GM12878 (cell line): ENCODE measurements around the gene DNAJC12. TPM values are rescaled to one million over a fixed set of nuclear protein-coding genes. Genes with fewer than 3 reads are reported as not detected.

Experiments
- ATAC-seq: fragments of 200-7000 bp; cut with Tn5 transposase; 3 replicates; pipeline ENCODE4 v1.9.1; 2020; ENCODE audit warnings: mild to moderate bottlenecking, moderate library complexity
- BruUV-seq: library from RNA; stranded (reverse); fragments of 400-500 nt; replicated peaks from 2 replicates; lab custom pipeline; 2021; lab: Mats Ljungman, UMichigan
- CTCF ChIA-PET: fragments of 300-600 bp; sonication (Branson Sonifier 250); formaldehyde crosslinking; extraction: SDS; loops from one replicate; lab custom pipeline; 2021; ENCODE audit warnings: inconsistent platforms; lab: Yijun Ruan, JAX
- POLR2A ChIA-PET: fragments of 350-600 bp; formaldehyde crosslinking; extraction: SDS; loops from one replicate; lab custom pipeline; 2021; ENCODE audit warnings: inconsistent platforms; lab: Charles Lee
- RAD21 ChIA-PET: fragments of 300-600 bp; sonication (Branson Sonifier 250); formaldehyde crosslinking; loops from one replicate; lab custom pipeline; 2023; ENCODE audit warnings: antibody characterized with exemption; ENCODE audit not compliant: unreplicated experiment; lab: Charles Lee
- SMC1A ChIA-PET: fragments of 300-600 bp; sonication (Branson Sonifier 250); formaldehyde crosslinking; loops from one replicate; lab custom pipeline; 2023; ENCODE audit not compliant: unreplicated experiment, uncharacterized antibody; lab: Charles Lee
- DNase-seq: peaks from one replicate; pipeline ENCODE4 v3.0.0-alpha.2; 2011; ENCODE audit warnings: low read depth, low spot score
- FAIRE-seq: peaks from 3 replicates; lab custom pipeline; 2011; peaks lifted over from hg19 to GRCh38; lab: Jason Lieb, UNC
- H2AFZ ChIP-seq: 2 replicates; pipeline ENCODE4 v1.6.0; 2011; ENCODE audit warnings: low read depth, low read length, control low read depth; ENCODE audit not compliant: control insufficient read depth
- H3K27ac ChIP-seq: 2 replicates; pipeline ENCODE4 v1.5.1; 2011; ENCODE audit warnings: control low read depth; ENCODE audit not compliant: control insufficient read depth, insufficient read depth
- H3K27me3 ChIP-seq, 2 experiments: replicated peaks in 1 of 2; 2 replicates each; pipeline versions ENCODE4 v1.6.0 to v1.6.1; 2011; ENCODE audit warnings: low read length in 1 of 2; ENCODE audit not compliant: control insufficient read depth in 2 of 2, insufficient read depth in 2 of 2
- H3K36me3 ChIP-seq, 2 experiments: 2 replicates each; pipeline ENCODE4 v1.5.1; 2011; ENCODE audit warnings: low read length in 1 of 2; ENCODE audit not compliant: control insufficient read depth in 2 of 2, insufficient read depth in 2 of 2
- H3K4me1 ChIP-seq: 2 replicates; pipeline ENCODE4 v1.6.1; 2011; ENCODE audit warnings: mild to moderate bottlenecking, low read length, moderate library complexity, mixed read lengths; ENCODE audit not compliant: control insufficient read depth, insufficient read depth
- H3K4me2 ChIP-seq: 2 replicates; pipeline ENCODE4 v1.6.0; 2011; ENCODE audit warnings: control low read depth; ENCODE audit not compliant: control insufficient read depth, insufficient read depth
- H3K4me3 ChIP-seq: fragments of 200-600 bp; sonication (generic); 2 replicates; pipeline ENCODE4 v1.5.1; 2016
- H3K79me2 ChIP-seq: 2 replicates; pipeline ENCODE4 v1.6.0; 2011; ENCODE audit warnings: low read length; ENCODE audit not compliant: control insufficient read depth, insufficient read depth
- H3K9ac ChIP-seq: 2 replicates; pipeline ENCODE4 v1.8.0; 2011; ENCODE audit warnings: low read length, control low read depth, mixed read lengths; ENCODE audit not compliant: control insufficient read depth, insufficient read depth
- H3K9me3 ChIP-seq: replicated peaks from 3 replicates; pipeline ENCODE4 v1.5.1; 2011; ENCODE audit warnings: mild to moderate bottlenecking, low read length; ENCODE audit not compliant: control insufficient read depth, insufficient read depth
- H4K20me1 ChIP-seq: 2 replicates; pipeline ENCODE4 v1.6.0; 2011; ENCODE audit not compliant: control insufficient read depth, insufficient read depth
- BCL11A ChIP-seq: IDR thresholded peaks from 2 replicates; pipeline ENCODE4 v1.6.1; 2011; ENCODE audit warnings: low read depth, low read length
- BMI1 ChIP-seq: fragments of 450-650 bp; IDR thresholded peaks from 2 replicates; pipeline ENCODE4 v1.6.1; 2016; ENCODE audit warnings: mild to moderate bottlenecking, moderate library complexity, borderline replicate concordance
- IRF4 ChIP-seq: IDR thresholded peaks from 2 replicates; pipeline ENCODE4 v1.6.1; 2011; ENCODE audit warnings: low read depth, low read length
- MEF2A ChIP-seq: IDR thresholded peaks from 2 replicates; pipeline ENCODE4 v1.6.1; 2011; ENCODE audit warnings: low read depth, mild to moderate bottlenecking, low read length, moderate library complexity; ENCODE audit not compliant: insufficient read depth
- RAD51 ChIP-seq: fragments of 450-650 bp; IDR thresholded peaks from 2 replicates; pipeline ENCODE4 v1.6.1; 2016; ENCODE audit warnings: moderate library complexity, mild to moderate bottlenecking, inconsistent platforms
- SIX5 ChIP-seq: IDR thresholded peaks from 2 replicates; pipeline ENCODE4 v1.6.1; 2011; ENCODE audit warnings: mild to moderate bottlenecking, low read depth, low read length, moderate library complexity; ENCODE audit not compliant: severe bottlenecking
- SPI1 ChIP-seq: IDR thresholded peaks from 2 replicates; pipeline ENCODE4 v1.6.1; 2011; ENCODE audit warnings: low read depth, mild to moderate bottlenecking, low read length, moderate library complexity, borderline replicate concordance; ENCODE audit not compliant: insufficient read depth
- STAT3 ChIP-seq: IDR thresholded peaks from 2 replicates; pipeline ENCODE4 v1.6.1; 2011; ENCODE audit warnings: low read depth, low read length, improper control_type of control experiment
- TAF1 ChIP-seq: IDR thresholded peaks from 2 replicates; pipeline ENCODE4 v1.6.1; 2011; ENCODE audit warnings: mild to moderate bottlenecking, low read depth, low read length, borderline replicate concordance
- ZNF622 ChIP-seq: fragments of 450-650 bp; IDR thresholded peaks from 2 replicates; pipeline ENCODE4 v1.6.1; 2017; ENCODE audit warnings: mild to moderate bottlenecking, inconsistent platforms
- WGBS: methylation state at CpG from one replicate; pipeline ENCODE4 v1.1.6; 2016; ENCODE audit warnings: low lambda C conversion rate; ENCODE audit not compliant: insufficient replicate concordance, insufficient coverage; ENCODE audit errors: missing lambda C conversion rate; 5-methylcytosine and 5-hydroxymethylcytosine counted together
- in situ Hi-C: fragments of 300-500 bp; cut with MboI; formaldehyde crosslinking; loops from 9 replicates; pipeline ENCODE4 v1.14.3; 2018; ENCODE audit warnings: mixed read lengths
- intact Hi-C: fragments of 100-400 bp; cut with micrococcal nuclease; formaldehyde crosslinking; loops from one replicate; pipeline ENCODE4 v1.14.2; 2022; ENCODE audit not compliant: unreplicated experiment
- polyA plus RNA-seq, 11 experiments: library from polyadenylated mRNA; depleted of rRNA in 4 of 11; unstranded in 6 of 11; stranded (reverse) in 5 of 11; fragments of >200 nt; fragmentation: Nextera tagmentation in 4 of 11; fragmentation: Illumina TruSeq in 1 of 11; extraction: Ambion mirVana in 4 of 11; extraction: Trizol in 1 of 11; gene quantifications; 1 replicate in 1 of 11; 2 replicates in 10 of 11; pipeline versions ENCODE4 v1.2.1 to v1.2.3, GENCODE V29; 2011 to 2016; ENCODE audit warnings: inconsistent platforms in 2 of 11, missing spikeins in 2 of 11, low read depth in 1 of 11
- total RNA-seq, 4 experiments: library from RNA; depleted of rRNA in 3 of 4; stranded (reverse); fragments of >200 nt in 3 of 4; fragmentation: Illumina TruSeq in 1 of 4; extraction: Trizol in 1 of 4; gene quantifications; 2 replicates each; pipeline versions ENCODE4 v1.2.1 to v1.2.3, GENCODE V29; 2013 to 2021
- TF ChIP-seq, protein P1 (sequence below), 3 experiments: IDR thresholded peaks in 2 of 3; conservative IDR thresholded peaks in 1 of 3; 2 replicates each; pipeline ENCODE4 v1.5.1; 2011; ENCODE audit warnings: low read depth in 3 of 3, low read length in 3 of 3, mild to moderate bottlenecking in 3 of 3, control low read depth in 2 of 3, moderate library complexity in 2 of 3, inconsistent platforms in 1 of 3, mixed read lengths in 1 of 3; ENCODE audit not compliant: control insufficient read depth in 2 of 3, insufficient read depth in 1 of 3; ENCODE audit errors: extremely low read depth in 1 of 3
- TF ChIP-seq, protein P2 (sequence below): fragments of 450-650 bp; IDR thresholded peaks from 2 replicates; pipeline ENCODE4 v1.6.1; 2017; ENCODE audit warnings: mild to moderate bottlenecking, moderate library complexity
- TF ChIP-seq, protein P3 (sequence below): fragments of 450-650 bp; IDR thresholded peaks from 2 replicates; pipeline ENCODE4 v1.6.1; 2017; ENCODE audit warnings: low read depth, mild to moderate bottlenecking, moderate library complexity

Gene DNAJC12
- total and polyA plus RNA-seq, 10 of the 15 experiments (the other 5 are each of a cell fraction or from before 2014, with no cell fraction given), result 1.1 to 4.5 (median 3.0) TPM

DNA sequence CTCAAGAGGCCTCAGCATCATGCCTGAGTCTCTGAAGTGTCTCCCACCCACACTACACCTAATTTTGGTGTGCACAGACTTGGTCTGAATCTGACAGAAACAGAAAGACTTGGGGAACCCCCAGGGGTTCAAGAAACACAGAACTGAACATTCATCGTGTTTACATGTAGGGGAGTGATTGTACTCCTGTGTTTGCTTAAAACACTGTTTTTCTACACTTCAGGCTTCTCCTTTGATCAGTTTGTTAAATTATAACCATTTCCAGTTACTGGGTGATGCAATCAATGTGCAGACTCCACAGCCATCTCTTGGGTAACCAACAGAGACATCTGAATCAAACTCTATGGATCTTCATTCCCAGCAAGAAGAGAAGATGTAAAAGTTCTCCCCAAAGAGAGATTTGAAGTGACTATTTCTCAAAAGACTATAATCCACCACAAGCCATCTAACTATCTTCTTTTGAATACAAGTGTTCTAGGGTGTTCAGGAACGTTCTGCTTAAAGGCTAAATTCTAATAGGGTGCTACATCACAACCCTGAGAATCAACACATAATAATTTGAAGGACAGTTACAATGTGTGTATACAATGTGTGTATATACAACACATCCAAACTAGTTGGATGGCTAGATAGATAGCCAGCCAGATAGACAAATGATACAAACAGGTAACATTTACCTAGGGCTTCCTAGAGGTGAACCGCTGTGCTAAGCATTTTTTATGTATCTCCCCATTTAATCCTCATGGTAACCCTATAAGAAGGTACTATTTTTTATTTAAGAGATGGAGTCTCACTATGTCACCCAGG, 34.2 kb downstream of the DNAJC12 start:
- RAD21 ChIA-PET, result interaction anchor here (1.0 kb wide), 1 partner anchor 498 kb away, joined by 4 read pairs; no protein-coding TSS in a partner anchor
- 36% methylated on average over 3 of the region's 3 CpGs for WGBS
- BruUV-seq, result no TSS peak
- no peaks in the 10 kb centered on the region for H3K27me3 ChIP-seq
- TF ChIP-seq RAD51 (no peak), SPI1 (no peak), BMI1 (no peak), SIX5 (no peak), MEF2A (no peak), IRF4 (no peak), ZNF622 (no peak), TAF1 (no peak), BCL11A (no peak), STAT3 (no peak)
- TF ChIP-seq, protein P1, sequence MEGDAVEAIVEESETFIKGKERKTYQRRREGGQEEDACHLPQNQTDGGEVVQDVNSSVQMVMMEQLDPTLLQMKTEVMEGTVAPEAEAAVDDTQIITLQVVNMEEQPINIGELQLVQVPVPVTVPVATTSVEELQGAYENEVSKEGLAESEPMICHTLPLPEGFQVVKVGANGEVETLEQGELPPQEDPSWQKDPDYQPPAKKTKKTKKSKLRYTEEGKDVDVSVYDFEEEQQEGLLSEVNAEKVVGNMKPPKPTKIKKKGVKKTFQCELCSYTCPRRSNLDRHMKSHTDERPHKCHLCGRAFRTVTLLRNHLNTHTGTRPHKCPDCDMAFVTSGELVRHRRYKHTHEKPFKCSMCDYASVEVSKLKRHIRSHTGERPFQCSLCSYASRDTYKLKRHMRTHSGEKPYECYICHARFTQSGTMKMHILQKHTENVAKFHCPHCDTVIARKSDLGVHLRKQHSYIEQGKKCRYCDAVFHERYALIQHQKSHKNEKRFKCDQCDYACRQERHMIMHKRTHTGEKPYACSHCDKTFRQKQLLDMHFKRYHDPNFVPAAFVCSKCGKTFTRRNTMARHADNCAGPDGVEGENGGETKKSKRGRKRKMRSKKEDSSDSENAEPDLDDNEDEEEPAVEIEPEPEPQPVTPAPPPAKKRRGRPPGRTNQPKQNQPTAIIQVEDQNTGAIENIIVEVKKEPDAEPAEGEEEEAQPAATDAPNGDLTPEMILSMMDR (IDR thresholded peaks at IDR 0.05 in 2 of 3, conservative IDR thresholded peaks at IDR 0.05 in 1 of 3; ENCODE audit: control insufficient read depth in 2 of 3, extremely low read depth in 1 of 3, insufficient read depth in 1 of 3, low read depth in 3 of 3, low read length in 3 of 3), result no peak
- TF ChIP-seq, protein P2, sequence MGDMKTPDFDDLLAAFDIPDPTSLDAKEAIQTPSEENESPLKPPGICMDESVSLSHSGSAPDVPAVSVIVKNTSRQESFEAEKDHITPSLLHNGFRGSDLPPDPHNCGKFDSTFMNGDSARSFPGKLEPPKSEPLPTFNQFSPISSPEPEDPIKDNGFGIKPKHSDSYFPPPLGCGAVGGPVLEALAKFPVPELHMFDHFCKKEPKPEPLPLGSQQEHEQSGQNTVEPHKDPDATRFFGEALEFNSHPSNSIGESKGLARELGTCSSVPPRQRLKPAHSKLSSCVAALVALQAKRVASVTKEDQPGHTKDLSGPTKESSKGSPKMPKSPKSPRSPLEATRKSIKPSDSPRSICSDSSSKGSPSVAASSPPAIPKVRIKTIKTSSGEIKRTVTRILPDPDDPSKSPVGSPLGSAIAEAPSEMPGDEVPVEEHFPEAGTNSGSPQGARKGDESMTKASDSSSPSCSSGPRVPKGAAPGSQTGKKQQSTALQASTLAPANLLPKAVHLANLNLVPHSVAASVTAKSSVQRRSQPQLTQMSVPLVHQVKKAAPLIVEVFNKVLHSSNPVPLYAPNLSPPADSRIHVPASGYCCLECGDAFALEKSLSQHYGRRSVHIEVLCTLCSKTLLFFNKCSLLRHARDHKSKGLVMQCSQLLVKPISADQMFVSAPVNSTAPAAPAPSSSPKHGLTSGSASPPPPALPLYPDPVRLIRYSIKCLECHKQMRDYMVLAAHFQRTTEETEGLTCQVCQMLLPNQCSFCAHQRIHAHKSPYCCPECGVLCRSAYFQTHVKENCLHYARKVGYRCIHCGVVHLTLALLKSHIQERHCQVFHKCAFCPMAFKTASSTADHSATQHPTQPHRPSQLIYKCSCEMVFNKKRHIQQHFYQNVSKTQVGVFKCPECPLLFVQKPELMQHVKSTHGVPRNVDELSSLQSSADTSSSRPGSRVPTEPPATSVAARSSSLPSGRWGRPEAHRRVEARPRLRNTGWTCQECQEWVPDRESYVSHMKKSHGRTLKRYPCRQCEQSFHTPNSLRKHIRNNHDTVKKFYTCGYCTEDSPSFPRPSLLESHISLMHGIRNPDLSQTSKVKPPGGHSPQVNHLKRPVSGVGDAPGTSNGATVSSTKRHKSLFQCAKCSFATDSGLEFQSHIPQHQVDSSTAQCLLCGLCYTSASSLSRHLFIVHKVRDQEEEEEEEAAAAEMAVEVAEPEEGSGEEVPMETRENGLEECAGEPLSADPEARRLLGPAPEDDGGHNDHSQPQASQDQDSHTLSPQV, result no peak
- TF ChIP-seq, protein P3, sequence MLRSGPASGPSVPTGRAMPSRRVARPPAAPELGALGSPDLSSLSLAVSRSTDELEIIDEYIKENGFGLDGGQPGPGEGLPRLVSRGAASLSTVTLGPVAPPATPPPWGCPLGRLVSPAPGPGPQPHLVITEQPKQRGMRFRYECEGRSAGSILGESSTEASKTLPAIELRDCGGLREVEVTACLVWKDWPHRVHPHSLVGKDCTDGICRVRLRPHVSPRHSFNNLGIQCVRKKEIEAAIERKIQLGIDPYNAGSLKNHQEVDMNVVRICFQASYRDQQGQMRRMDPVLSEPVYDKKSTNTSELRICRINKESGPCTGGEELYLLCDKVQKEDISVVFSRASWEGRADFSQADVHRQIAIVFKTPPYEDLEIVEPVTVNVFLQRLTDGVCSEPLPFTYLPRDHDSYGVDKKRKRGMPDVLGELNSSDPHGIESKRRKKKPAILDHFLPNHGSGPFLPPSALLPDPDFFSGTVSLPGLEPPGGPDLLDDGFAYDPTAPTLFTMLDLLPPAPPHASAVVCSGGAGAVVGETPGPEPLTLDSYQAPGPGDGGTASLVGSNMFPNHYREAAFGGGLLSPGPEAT, result no peak
- H3K4me2 ChIP-seq, result no peak overlapping the region
- no peaks in the 10 kb centered on the region for H3K79me2 ChIP-seq
- H4K20me1 ChIP-seq, result no peaks in the 10 kb centered on the region
- no peaks in the 10 kb centered on the region for H3K9me3 ChIP-seq
- DNase-seq (no peak), ATAC-seq (peak; percentile 86), FAIRE-seq (peak; percentile 79)
- no peaks in the 10 kb centered on the region for H3K4me1 ChIP-seq
- no peak overlapping the region for H2AFZ ChIP-seq
- in situ Hi-C loops, result no loop called here
- SMC1A ChIA-PET, result interaction anchor here (0.6 to 0.9 kb wide), 3 partner anchors 10 to 14 kb away, joined by 3 to 4 read pairs (median 3); no protein-coding TSS in a partner anchor
- H3K4me3 ChIP-seq, result no peak overlapping the region
- H3K36me3 ChIP-seq, result no peaks in the 10 kb centered on the region
- no peak overlapping the region for H3K27ac ChIP-seq
- CTCF ChIA-PET, result interaction anchor here (1.0 to 3.3 kb wide), 3 partner anchors 9 to 15 kb away, joined by 3 to 19 read pairs (median 5); no protein-coding TSS in a partner anchor
- intact Hi-C loops, result no loop called here
- H3K9ac ChIP-seq, result no peak overlapping the region
- POLR2A ChIA-PET, result no interaction called here
